ENCODE data around the gene MGST1.
"Not testable (repeated sequence)": the region's sequence is repeated elsewhere in the genome, so short reads cannot be mapped to it uniquely, and the experiment has no call there.

MGST1 gene

DNA sequence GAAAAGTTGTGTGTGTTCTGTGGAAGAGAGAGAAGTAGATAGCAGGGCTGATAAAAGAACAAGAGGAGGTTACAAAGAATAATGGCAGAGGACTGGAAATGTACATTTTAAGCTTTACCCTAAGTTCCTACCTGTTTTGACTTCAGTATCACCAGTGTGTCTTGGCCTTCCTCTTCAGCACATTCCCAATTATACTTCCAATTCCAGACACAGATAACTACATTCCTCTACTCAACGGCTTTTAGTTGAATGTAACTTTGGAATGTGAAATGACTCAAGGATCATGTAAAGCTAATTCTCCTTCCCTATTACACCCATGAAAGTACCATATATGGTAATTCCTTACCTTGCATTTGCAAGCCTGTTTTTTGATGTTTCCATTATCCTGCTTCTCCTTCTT is 5.0 kb downstream of the MGST1 start:
- no peak for DNase-seq (ENCODE audit: low read depth in 2 of 2)

DNA sequence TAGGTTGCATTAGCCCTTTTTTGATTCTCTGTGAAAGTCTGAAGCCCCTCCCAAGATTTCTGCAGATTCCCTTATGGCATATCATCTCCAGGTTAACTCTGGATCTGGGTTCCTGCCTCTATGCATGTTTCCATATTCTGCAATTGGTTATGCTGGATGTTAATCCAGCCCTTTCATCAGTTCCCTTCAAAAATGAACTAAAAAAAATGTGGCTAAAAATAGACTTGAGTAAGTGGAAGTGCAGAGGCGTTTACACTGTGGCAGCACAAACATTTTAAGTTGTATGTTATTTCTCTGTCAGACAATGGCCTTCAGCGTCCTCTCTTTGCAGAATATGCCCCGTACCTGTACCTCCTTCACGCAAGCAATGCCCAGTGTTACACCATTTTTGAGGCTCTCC is 11.4 kb downstream of the MGST1 start:
- DNase-seq (ENCODE audit: low read depth in 2 of 2), result no peak

DNA sequence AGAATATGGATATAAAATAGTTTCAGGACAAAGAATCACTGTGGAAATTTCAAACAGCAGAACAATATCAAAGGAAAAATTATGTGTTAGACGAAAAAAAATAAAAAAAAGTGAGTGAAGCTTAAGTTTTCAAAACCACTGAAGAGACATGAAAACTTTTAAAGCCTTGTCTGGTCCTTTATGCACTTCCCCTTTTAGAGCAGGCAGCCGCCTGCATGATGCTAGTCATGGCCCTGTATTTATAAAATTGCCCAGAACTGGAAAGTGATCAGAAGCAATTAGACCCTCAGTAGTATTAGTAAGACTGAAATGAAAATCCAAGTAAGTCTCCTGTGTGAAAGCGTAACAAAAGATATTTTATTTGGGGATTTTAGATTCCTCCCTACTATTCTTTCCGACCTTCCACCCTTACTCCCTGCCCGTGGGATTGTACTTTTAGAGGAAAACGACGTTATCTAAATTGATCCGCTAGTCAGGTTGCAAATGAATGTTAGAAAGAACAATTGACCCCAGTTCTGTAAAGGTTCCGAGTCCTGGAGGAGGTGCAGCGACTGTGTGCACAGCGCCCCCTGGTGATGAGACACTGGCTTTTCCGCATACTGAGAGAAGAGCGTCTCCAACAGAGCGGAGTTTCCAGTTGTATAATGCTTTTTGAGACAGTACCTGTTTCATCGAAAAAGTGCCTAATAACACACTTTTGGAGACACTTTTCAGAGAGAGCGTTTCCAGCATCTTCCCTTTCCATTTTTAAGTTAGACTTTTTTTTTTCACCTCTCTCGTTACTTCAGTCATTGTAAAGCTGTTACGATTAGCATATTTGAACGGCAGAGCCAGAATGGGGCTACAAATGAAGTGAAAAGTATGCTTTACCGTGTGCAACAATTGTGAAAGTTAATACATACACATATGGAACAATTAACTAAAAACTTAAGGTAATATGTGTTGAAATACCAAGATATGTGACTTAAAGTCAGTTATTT is 12.4 kb downstream of the MGST1 start:
- DNase-seq (ENCODE audit: low read depth in 2 of 2), result no peak

DNA sequence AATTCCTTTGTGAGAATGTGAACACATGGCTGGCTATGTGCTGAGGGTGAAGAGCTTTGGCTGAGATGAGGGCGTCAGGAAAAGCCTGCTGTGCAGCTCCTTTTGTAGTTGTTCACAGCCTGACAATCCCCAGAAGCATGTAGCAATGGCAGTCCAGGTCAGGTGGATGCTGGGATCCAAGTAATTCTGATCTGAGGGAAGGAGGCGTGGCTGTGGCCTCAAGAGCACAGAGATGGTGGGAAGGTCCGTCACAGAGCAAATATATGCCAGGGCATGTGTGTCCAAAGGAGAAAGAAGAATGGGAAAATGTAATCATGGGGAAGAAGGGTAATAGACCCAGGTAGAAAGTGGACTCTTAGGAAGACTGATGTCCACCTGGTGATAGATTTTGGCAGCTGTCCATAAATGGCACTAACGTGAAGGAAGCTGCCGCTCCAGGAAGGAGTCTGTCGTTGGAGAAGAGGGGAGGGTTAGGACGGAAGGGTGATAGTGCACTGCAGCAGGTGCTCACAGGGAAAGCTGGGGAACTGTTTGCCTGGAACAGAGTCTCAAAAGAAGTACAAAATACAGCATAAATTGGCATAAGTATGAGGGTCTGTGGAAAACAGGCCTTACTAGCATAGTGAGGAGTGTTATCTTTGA is 13.8 kb downstream of the MGST1 start:
- DNase-seq (ENCODE audit: low read depth in 2 of 2), result no peak

DNA sequence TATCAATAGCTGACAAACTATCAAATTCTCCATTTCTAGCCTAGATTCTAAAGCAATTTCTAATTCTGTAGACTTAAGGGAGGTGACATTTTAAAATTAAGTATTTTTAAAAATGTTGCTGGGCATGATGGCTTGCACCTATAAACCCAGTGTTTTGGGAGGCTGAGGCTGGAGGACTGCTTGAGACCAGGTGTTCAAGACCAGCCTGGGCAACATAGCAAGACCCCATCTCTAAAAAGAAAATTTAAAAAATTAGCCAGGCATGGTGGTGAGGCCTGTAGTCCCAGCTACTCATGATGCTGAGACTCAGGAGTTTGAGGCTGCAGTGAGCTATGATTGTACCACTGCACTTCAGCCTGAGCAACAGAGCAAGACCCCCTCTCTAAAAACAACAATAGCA is 15.1 kb downstream of the MGST1 start:
- DNase-seq (ENCODE audit: low read depth in 2 of 2), result no peak

DNA sequence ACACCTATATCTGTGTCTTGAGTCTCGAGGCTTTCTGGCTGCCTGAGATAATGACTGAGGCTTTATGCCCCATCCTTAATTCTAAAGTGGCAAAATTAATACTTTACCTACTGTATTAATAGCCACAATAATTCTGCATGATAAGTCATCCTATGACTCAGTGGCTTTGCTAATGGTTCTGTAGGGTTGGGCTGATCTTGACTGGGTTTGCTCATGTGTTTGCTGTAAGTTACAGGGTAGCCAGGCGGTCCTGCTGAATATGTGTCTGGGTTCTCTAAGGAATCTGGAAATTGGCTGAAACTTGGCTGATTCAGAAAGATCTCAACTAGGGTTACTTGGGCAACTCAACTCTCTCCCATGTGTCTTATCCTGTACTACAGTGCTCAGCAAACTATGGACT is 21.7 kb downstream of the MGST1 start:
- DNase-seq (ENCODE audit: low read depth in 2 of 2), result no peak

DNA sequence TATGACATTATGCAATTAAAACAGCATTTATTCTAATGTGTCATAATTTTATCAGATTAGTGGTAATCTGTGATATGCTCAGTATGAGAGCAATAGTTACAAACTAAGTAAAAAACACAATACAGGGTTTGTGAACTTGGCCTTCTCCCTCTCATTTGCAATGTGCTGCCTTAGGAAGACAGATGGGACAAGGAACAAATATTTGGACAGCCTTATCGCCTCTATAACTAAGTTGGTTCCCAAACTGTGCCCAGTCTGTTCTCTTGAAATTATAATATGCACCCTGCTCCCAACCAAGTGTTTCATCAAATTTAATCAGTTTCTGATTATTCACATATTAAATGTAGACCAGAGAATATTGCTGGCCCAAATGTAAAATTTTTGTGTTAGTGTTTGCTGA is 22.7 kb downstream of the MGST1 start:
- no peak for DNase-seq (ENCODE audit: low read depth in 2 of 2)

DNA sequence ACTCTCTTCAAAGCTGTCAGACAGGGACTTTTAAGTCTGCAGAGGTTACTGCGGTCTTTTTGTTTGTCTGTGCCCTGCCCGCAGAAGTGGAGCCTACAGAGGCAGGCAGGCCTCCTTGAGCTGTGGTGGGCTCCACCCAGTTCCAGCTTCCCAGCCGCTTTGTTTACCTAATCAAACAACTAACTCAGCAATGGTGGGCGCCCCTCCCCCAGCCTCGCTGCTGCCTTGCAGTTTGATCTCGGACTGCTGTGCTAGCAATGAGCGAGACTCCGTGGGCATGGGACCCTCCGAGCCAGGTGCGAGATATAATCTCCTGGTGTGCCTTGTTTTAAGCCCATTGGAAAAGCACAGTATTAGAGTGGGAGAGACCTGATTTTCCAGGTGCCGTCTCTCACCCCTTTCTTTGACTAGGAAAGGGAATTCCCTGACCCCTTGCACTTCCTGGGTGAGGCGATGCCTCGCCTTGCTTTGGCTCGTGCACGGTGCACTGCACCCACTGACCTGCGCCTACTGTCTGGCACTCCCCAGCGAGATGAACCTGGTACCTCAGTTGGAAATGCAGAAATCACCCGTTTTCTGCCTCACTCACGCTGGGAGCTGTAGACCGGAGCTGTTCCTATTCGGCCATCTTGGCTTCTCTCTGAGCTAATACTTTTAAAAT is 35.3 kb downstream of the MGST1 start:
- DNase-seq (ENCODE audit: low read depth in 2 of 2), result not testable (repeated sequence)

DNA sequence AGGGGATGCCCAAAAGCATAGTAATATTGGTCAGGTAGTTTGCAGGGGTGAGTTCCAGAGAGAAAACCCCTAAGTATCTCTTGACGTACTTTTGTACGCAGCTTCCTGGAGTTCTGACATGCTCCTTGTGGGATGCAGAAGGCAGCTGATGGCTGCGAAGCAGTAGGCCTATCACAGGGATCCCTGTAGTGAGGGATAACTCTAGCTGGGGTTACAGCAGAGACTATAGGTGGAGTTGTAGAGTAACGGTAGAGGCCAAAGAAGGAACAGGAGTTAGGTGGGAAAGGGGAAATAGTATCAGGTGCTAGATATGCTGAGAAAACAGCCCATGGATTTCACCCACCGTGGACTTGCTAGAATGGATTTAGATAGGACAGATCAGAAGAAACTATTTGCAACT is 37.3 kb downstream of the MGST1 start:
- DNase-seq (ENCODE audit: low read depth in 2 of 2), result no peak

DNA sequence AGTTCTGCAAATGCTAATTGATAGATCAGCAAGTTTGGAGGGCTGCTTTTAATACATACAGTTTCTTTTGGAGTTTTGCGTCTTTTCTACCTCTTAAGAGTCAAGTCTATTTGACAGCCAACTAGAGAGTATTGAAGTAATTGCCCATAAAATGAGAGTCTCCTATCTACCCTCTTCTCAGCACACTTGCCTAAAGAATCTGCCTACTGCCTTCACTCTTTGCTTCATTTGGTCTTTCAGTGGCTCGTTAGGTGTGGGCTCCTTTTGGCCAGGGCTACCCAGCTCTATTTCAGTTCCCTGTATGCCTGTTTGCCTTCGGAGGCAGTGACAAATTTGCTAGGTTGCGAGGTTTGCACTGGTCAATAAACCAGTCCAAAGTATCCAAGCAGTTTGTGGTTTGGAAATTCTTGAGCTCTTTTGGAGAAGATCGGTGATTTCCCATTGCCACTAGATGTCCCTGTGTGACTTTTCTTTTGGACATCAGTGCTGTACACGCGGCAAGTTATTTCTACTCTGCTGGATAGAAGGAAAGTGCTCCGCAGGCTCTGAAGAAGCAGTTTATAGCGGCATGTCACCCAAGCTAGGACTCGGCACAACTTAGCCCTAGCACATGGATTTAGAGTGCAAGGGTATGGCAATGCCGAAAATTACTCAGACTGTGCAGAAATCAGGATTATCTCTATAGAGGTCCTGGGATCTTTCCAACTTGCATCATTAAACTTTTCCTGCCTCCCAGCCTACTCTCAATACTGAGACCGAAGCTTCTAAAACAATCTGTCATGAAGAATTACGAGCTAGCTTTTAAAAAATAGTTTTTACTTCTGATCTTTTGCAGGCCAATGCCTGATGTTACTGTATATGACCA is 38.6 kb downstream of the MGST1 start:
- no peak for DNase-seq (ENCODE audit: low read depth in 2 of 2)

DNA sequence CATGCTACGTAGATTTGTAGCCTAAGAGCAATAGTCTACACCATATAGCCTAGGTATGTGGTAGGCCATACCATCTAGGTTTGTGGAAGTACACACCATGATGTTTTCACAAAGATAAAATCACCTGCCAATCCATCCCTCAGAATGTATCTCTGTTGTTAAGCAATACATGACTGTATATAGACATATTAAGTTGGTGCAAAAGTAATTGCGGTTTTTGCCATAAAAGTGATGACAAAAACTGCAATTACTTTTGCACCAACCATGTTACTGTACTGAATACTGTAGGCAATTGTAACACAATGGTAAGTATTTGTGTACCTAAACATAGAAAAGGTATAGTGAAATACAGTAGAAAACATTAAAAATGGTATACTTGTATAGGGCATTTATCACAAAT is 40.5 kb downstream of the MGST1 start:
- no peak for DNase-seq (ENCODE audit: low read depth in 2 of 2)

DNA sequence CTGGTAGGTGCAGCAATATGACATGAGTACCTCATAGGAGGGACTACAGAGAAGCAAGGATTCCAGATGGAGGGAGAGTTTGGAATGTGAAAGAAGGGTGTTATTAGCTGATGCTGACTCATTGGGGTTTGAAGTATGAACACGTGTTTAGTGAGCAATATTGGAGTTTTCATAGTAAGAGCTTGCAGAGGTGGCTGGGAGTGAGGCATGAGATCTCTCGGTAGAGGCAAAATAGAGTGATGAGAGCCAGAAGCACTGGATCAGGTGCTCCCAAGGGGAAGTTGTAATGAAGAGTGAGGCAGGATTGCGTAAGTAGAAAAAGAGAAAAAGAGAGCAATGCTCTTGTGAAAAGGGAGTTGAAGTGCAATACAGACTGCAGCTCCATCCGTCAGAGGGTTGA is 42.1 kb downstream of the MGST1 start:
- DNase-seq (ENCODE audit: low read depth in 2 of 2), result no peak

DNA sequence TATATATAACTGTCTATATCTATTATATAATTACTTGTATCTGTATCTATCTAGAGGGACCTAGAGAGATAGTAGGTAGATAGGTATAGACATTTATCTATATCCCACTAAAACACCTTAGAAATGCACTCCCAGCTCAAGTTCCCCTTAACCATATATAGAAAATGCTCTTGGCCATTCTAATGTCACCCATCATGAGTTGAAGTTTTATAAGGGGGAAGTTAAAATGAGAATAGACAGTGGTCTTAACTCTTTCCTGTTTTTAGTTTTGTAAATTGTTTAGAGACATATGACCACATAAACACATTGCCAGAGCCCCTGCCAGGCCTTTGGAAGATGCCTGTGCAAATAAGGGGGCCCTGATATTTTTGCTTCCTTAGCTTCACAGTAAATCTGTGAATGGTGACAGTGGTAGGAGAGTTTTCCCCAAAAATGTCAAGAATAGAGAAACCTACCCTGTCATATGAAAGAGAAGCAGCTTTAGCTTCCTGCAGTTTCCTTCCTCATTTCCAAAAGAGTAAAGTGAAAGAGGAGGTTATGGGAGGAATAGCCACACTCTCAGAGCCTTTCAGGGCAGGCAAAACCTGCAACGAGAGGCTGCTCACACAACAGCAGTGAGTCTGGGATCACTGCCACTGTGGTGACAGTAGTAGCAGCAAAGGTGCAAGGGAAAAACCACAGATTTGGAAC is 45.5 kb downstream of the MGST1 start:
- DNase-seq (ENCODE audit: low read depth in 2 of 2), result no peak

DNA sequence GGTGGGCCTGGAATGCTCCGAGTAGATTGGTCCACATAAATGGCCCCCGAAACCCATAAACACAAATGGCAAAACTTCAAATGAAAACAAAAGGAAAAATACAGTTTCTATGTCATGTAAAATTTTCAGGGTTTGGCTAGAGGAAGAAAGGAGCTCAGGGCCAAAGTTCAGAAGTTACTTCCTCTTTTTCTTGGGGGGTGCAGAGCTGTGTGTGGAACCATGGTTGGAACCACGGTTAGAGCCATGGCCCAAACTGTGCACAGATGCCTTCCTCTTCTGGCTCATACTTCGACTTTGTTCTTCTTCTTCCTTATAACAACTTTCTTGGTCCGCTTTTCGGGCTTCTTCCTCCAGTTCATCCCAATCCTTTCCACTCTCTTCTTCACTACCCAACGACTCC is 51.7 kb downstream of the MGST1 start:
- no peak for DNase-seq (ENCODE audit: low read depth in 2 of 2)

DNA sequence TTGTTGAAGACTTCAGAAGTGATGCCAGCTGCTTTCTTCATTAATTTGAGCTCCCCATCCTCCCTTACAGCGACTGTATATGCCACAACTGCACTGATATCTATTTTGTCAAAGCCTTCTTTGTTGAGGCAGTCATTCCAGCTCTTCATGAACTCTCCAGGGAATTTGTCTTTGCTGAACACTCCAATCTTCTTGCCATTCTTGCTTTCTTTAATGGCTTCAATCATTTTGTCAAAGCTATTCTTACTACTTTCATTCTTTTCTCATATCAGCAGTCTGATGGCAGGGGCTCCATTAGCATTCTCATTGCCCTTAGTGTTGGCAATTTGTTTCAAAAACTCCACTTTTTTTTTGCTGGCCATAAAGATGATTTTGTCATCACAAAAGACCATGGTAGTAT is 54.4 kb downstream of the MGST1 start:
- DNase-seq (ENCODE audit: low read depth in 2 of 2), result not testable (repeated sequence)

DNA sequence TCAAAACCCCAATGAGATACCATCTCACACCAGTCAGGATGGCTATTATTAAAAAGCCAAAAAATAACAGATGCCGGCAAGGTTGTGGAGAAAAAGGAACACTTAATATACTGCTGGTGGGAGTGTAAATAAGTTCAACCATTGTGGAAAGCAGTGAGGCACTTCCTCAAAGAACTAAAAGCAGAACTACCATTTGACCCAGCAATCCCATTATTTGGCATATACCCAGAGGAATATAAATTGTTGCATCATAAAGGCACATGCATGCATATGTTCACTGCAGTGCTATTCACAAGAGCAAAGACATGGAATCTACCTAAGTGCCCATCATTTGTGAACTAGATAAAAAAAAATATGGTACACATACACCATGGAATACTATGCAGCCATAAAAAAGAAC is 59.9 kb downstream of the MGST1 start:
- DNase-seq (ENCODE audit: low read depth in 2 of 2), result no peak
